ENCODE data around the gene ZC2HC1C.

DNA sequence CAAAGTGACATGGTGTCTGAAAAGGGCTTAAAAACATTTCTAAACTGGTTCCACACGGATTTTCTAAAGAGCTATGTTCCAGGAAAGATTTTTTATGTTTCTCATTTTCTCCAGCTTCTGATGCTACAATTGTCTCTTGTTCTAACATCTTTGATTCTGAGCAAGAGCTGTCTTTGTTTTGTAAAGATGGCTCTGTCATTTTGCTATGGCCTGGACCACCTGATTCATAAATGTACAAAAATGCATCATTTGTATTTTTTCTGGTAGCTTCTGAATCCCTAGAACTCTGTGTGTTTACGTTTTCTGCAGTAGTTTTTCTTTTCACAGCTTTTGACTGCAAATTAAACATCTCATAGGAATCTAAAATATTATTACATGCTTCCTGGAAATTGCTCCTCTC is 21.3 kb upstream of the ZC2HC1C start:
- TF ChIP-seq CTCF (IDR thresholded peaks at IDR 0.05) = no peak
- no peak for TF ChIP-seq POLR2A (IDR thresholded peaks at IDR 0.05)
